ENCODE measurements around the gene TPK1. TPM values are rescaled to one million over a fixed set of nuclear protein-coding genes. Genes with fewer than 3 reads are reported as not detected.

The TPK1 gene
- total RNA-seq: 16.4 and 17.7 TPM in 2 replicates

DNA sequence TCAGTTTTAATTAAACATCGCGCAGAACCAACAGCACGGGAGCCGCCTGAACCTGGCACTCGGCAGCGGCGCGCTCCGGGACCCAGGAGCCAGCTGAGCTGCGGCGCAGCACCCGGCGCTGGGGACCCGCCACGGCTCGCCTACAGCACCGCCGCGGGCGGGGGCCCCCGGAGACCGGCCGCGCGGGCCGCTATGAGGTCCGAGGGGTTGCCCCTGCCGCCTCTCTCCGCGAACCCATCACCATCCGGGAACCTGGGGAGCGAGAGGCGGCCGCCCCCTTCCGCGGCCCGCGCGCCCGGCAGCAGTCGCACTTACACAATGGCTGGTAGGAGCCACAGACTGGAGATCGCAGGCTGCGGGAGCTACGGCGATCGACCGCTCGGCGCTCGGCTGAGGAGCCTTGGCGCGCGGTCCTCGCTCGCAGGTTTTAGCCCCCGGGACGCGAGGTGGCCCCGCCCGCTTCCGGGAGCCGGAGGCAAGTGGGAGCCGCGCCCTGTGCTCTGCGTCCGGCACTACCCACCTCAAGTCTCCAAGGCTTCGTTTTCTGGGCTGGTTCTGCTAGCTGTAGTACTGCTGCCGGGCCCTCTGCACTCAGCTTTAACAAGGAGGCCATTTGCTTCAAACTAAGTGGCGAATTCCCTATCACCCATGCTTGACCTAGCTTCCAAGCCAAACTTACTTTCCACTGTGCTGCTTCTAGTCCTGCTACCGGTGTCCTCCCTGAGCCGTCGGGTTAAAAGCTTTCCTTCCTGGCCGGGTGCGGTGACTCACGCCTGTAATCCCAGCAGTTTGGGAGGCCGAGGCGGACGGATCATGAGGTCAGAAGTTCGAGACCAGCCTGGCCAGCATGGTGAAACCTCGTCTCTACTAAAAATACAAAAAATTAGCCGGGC is at the start of gene TPK1:
TSS of gene TPK1 (minus strand) at position 402 of the 893 bp plus-strand sequence. CDS start 451 bp downstream, outside the sequence.
- peak; percentile 88 to 96 for DNase-seq (ENCODE audit: low read depth in 2 of 2)

DNA sequence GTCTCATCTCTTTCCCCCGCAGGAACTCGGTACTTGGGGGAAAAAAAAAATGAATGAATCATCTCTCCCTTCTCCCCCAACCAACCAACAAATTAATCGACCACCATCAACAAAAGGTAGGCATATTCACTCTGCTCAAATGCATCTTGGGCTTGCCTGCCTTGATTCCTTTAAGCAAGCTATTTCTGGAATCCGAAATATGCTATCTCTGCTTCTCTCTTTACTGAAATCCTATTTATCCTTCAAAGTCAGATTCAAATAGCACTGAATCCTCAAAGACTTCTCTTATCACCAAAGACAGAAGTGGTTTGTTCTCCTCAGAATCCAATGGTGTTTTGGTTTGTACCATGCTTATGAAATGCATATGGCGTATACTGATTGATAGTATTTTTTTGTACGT is 49.6 kb upstream of the TPK1 start:
- DNase-seq (ENCODE audit: low read depth in 2 of 2): no peak

DNA sequence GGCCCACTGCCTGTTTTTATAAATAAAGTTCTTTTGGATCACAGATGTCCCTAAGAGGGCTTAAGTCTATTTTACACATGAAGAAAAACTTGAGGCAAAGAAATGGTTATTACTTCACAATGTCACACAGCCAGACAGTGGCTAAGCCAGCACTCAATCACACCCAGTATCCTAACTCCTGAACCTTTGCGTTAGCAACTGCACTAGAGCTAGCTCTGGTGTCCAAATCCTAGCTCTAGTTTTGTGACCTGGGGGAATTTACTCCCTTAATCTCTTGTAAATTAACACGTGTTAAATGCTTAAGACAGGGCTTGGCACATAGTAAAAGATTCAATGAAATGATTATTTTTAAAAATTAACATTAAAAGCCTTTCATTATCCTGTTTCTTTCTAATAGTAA is 49.0 kb upstream of the TPK1 start:
- no peak for DNase-seq (ENCODE audit: low read depth in 2 of 2)

DNA sequence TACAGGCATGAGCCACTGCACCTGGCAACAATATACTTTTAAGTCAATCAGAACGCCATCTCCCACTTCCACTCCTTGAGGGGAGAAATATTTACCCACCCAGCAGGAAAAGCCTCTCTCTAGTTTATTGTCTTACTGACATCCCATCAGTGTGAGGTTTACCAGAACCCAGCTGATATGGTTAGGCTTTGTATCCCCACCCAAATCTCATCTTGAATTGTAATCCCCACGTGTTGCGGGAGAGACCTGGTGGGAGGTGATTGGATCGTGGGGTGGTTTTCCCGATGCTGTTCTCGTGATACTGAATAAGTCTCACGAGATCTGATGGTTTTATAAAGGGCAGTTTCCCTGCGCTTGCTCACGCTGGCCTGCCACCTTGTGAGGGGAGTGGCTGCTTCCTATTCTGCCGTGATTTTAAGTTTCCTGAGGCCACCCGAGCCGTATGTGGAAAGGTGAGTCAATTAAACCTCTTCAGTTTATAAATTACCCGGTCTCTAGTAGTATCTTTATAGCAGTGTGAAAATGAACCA is 37.5 kb upstream of the TPK1 start:
- no peak for DNase-seq (ENCODE audit: low read depth in 2 of 2)

DNA sequence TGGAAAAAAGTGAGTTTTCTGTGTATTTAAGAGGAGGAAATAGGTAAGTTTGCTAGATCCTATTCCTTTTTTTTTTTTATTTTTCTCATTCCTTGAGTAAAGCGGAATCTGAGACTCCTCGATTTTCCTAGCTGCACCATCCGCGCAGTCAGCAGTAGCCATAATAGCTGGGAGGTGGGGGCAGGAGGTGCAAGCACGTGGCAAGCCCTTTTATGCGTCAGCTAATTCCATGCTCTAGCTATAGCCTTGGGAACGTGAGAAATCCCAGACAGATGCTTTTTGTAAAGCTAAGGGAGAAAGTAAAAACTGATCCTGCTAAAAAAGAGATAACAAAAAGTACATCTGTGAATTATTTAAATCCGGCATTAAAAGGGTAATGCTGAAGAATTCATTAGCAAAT is 33.2 kb upstream of the TPK1 start:
- no peak for DNase-seq (ENCODE audit: low read depth in 2 of 2)

DNA sequence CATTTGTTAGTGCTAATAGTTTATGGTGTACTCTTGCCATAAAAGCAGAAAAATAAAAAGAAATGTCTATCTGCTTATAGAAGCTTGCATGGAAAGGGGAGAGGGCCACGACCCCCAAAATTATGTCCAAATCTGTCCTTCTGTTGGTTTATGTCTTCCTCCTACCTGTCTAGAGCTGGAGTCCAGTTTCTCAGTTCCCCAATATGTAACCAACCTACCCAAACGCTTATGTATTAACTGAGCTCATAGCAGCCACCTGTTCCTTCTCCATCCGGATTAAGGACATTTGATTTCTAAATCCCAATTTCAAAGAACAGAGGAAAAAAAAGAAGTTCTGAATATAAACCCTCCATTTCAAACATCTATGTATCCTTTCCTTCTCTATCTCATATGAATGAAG is 30.3 kb upstream of the TPK1 start:
- DNase-seq (ENCODE audit: low read depth in 2 of 2): no peak

DNA sequence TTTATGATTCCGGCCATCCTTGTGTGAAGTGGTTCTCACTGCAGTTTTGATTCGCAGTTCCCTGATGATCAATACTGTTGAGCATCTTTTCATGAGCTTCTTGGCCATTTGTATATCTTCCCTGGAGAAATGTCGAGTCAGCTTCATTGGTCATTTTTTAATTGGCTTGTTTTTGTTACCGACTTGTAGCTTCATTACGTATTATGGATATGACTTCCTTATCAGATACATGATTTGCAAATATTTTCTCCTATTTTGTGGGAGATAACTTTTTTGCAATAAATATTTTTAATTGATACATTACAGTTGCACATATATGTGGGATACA is 27.4 kb upstream of the TPK1 start:
- DNase-seq (ENCODE audit: low read depth in 2 of 2): no peak

DNA sequence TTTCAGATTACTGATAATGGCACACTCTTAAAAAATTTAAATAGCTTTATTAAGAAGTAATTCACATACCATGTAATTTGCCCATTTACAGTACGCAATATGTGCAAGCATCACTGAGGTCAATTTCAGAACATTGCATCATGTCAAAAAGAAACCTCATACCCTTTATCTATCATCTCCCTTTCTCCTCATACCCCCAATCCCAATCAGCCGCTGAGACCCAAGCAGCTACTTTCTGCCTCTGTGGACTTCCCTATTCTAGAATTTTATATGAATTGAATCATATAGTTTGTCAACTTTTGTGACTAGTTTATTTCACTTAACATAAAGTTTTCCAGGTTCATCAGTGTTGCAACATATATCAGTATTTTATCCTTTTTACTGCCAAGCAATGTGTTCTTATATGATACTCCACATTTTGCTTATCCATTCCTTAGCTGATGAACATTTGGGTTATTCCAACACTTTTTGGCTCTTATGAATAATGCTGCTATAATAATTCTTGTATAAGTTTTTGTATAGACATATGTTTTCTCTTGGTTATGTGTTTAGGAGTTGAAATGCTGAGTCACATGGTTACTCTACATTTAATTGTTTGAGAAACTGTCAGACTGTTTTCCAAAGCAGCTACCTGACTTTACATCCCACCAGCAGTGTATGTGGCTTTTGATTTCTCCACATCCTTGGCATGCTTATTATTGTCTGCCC is 26.9 kb upstream of the TPK1 start:
- no peak for DNase-seq (ENCODE audit: low read depth in 2 of 2)

DNA sequence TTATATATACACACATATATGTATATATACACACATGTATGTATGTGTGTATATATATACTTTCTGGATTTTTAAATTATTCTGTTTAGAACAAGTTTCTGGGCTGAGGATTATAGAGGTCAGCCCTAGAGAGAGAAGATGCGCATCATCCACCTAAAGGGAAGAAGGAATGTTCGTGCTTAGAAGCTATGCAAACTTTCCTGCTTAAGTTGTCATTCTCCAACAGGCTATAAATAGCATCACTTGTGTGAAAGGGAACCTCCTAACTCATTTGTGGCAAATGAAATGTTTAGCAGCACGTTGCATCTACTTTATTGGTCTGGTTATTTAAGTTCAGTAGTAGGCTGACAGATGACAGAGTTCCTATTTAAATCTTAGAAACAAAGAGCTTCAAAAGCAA is 23.9 kb upstream of the TPK1 start:
- DNase-seq (ENCODE audit: low read depth in 2 of 2): no peak

DNA sequence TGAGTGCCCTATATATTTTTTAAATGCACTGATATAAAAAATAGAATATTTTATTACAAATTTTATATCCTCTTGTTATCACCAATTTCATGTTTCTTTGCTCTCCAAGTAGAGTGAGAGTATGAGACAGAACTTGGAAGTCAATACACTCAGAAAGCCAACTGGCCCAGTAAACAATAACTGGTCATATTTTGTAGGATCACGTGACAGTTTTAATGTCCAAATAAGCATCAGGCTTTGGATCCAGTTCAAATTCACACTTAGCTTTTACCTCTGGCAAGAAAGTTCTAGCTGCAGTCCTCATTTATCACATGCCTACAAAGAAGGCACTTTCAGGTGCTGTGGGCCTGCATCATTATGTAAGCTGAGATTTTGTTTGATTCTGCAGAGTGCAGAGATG is 21.6 kb upstream of the TPK1 start:
- no peak for DNase-seq (ENCODE audit: low read depth in 2 of 2)

DNA sequence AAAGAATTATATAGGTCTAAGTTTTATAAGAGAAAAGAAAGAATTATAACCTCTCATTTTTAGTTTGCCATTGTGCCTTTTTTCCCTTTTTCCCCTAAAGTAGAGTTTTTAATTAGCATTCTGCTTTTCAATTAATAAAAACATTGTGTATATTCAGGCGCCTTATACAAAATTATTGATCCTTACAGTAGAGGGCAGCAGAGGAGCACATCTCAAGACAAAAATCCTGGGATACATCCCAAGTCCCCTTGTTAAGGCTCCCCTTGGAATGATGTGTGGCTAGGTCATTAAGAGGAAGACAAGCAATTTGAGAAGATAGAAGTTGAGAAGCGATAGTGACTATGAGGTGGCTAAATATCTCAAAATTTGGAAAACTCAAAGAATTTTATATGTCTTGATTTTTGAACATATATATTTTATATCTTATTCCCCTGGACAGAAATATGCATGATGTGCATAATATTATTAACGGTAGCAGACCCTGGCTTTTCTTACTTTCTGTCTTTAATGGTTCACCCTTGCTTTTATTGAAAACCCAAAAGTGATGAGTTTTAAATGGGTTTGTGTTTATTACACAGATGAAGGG is 19.1 kb upstream of the TPK1 start:
- peak in 1 of 2 donors; percentile 52 for DNase-seq (ENCODE audit: low read depth in 2 of 2)

DNA sequence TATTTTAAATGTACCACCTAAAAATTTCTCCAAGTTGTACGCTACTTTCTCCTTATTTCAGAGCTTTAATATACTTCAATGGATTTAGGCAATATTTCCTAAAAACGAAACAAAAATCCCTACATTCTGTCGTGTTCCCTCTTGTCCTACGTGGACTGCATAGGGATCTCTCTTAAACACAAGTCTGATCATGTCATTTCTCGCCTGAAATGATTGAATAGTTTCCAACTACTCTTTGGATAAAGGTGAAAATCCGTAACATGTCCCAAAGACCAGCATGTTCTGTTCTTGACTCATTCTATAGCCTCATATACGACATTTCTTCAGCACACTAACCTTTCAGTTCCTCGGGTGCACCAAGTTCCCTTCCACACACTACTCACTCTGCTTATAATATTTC is 17.7 kb upstream of the TPK1 start:
- no peak for DNase-seq (ENCODE audit: low read depth in 2 of 2)

DNA sequence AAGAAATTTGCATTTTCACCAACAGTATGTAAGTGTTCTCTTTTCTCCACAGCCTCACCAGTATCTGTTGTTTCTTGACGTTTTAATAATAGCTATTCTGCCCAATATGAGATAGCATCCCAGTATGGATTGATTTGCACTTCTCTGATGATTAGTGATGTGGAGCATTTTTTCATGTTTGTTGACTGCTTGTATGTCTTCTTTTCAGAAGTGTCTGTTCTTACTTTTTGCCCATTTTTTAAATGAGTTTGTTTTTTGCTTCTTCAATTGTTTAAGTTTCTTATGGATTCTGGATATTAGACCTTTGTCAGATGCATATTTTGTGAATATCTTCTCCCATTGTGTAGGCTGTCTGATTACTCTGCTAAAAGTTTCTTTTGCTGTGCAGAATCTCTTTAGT is 12.2 kb upstream of the TPK1 start:
- no peak for DNase-seq (ENCODE audit: low read depth in 2 of 2)

DNA sequence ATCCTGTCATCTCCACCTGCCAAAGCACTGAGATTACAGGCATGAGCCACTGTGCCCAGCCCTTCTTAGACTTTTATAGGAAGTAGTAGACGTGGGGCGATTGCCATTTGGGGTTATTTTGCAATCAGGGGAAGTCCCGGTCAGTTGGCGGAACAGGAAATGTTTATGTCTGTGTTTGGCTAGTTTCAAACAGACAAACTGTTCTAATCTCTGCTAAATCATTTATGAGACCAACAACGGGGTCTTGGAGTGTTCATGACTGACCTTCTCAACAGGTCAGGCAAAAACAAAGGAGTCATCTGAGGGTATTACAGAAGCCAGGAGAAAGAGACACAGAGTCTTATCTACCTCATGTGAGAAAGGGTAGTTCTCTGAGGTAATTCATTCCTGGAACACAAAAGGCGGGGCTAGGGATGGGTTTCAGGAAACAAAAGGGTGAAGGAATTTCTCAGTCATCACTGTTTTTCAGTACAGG is 6.6 kb upstream of the TPK1 start:
- DNase-seq (ENCODE audit: low read depth in 2 of 2): peak; percentile 84 to 87

DNA sequence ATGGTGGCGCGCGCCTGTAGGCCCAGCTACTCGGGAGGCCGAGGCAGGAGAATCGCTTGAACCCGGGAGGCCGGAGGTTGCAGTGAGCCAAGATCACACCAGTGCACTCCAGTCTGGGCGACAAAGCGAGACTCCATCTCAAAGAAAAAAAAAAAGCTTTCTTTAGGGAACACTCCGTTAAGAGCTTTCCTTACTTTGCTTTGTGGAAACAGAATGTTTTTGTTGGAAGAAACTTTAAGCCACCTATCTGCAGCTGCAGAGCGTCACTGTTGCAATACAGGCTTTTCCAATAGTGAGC is 641 bp upstream of the TPK1 start:
- DNase-seq (ENCODE audit: low read depth in 2 of 2): no peak

DNA sequence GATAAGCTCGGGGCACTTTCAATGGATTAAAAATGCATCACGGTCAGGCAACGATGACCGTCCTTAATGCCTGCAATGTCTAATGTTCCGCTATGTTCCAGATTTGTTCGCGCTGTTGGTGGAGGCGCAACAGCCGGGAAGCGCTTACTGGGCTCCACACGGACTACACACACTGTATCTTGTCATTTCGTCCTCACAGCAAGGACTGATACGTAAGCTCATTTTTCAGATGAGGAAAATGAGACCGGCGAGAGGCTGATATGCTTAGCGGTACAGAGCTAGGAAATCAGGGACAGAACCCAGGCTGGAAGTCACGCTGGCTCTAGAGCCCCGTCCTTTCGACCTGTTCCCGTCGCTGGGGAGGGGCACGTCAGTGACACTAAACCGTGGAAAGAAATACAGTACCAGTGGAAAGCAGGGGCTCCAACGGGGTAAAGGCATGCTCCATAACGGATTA is 670 bp downstream of the TPK1 start:
- peak; percentile 56 to 67 for DNase-seq (ENCODE audit: low read depth in 2 of 2)

DNA sequence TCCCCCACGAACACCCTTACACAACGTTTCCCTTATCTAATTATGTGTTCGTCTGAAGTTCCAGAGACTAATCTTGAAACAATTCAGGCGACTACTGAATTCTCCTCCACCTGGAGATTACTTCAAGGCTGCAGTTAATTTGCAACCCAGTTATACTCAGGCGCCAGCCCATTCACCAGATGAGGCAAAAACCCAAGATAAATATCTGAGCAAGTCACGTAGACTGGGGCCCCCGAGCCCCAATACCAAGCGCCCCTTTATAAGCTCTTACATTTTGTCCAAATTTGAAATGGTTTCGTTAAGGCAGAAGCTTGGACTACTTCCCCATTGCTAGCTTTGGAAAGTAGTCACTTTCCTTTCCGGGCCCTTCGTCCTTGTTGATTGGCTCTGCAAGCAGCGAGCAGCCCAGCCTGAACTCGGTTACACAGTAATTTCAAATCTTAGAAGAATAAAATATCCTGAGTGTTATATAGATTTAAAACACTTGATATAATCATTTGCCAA is 1.2 kb downstream of the TPK1 start:
- peak; percentile 37 to 53 for DNase-seq (ENCODE audit: low read depth in 2 of 2)

DNA sequence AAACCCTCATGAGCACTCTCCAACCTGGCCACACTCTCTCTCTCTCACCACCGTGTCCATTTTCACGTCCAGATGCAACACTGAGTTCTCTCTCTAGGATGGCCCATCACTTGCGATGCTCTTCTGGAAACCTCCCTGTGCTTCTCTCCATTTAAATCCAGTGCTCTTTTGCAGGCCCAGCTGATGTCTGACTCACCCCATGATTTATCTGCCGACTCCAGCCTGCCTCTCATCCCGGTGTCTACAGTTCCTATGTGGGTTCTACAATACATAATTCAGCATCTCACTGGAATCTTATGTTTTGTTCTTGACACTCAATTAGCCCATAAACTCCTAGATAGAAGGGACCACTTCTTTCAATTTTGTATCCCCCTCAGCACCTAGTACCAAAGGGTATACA is 5.0 kb downstream of the TPK1 start:
- DNase-seq (ENCODE audit: low read depth in 2 of 2): no peak

DNA sequence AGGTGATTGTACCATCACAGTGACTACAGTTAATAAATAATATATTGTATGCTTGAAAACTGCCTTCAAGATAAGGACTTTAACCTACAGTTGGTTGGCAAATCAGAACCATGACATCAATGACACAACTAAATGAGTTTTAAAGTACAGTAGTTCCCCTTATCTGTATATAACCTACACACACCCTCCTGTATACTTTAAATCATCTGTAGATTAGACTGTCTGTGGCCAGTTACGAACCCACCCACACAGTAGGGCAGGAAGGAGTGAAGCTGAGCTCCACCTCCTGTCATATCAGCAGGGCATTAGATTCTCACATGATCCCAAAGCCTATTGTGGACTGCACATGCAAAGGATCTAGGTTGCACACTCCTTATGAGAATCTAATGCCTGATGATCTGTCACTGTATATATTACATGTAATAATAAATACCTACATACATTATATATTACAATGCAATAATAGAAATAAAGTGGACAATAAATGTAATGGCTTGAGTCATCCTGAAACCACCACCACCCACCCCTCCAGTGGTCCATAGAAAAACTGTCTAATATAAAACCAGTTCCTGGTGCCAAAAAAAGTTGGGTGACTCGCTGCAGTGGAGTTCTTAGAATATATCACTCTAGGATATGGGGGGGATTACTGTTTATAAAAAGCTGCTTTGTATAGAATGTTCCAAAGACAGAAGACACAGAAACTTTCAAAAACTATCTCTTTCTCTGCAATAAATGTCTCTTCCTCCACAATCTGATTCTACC is 5.6 kb downstream of the TPK1 start:
- DNase-seq (ENCODE audit: low read depth in 2 of 2): no peak

DNA sequence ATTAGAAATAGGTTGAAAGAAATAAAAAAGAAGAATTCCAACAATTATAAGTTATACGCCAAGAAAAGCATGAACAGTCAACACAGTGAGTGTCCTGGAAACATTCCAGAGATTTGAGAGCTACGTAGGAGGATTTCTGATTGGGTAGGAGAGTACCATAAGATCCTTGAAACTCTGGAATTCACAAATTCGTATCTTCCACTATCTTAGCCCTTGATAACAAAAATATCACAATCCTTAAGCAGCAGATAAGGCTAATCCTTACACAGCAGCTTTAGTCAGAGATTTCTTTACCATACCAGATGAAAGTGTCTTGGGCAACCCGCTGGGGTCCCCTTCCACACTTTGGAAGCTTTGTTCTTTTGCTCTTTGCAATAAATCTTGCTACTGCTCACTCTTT is 8.2 kb downstream of the TPK1 start:
- peak in 1 of 2 donors; percentile 82 for DNase-seq (ENCODE audit: low read depth in 2 of 2)

DNA sequence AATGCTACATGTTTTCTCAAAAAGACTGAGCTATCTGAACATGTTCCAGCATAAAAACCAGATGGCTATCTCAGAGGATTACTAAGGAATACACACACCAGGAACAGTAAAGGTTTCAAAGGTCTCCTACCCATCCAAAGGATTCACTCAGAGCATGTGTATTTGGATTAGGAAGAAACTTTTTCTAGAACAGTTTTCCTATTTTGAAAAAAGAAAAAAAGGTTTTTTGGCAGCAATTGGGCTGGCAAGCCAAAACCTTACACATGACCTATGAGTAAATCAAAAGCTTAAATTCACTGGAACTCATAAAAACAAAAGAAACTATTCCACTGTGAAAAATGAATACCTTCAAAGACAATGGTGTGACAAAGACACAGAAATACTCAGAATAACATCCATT is 9.6 kb downstream of the TPK1 start:
- peak; percentile 53 to 77 for DNase-seq (ENCODE audit: low read depth in 2 of 2)
